GM10266 (cell line): ENCODE measurements around the gene LRTM2.

Source experiments
- DNase-seq: peaks from one replicate; pipeline ENCODE4 v3.0.0; 2012; ENCODE audit errors: extremely low spot score
- CTCF ChIP-seq: IDR thresholded peaks from 2 replicates; pipeline ENCODE4 v1.5.1; 2012; ENCODE audit warnings: mild to moderate bottlenecking, low read depth; ENCODE audit not compliant: control insufficient read depth, insufficient read depth; ENCODE audit errors: missing control alignments

LRTM2 gene

GRCh38 chr12:1864456-1864855 lies 44.1 kb downstream of the LRTM2 start:
- TF ChIP-seq CTCF, result no peak
- DNase-seq, result no peak

- TF ChIP-seq CTCF, result no peak
- no peak for DNase-seq
Measured at GRCh38 chr12:1864867-1865266, 44.5 kb downstream of the LRTM2 start.

GRCh38 chr12:1865284-1865866 lies 45.0 kb downstream of the LRTM2 start:
- TF ChIP-seq CTCF, result no peak
- no peak for DNase-seq

GRCh38 chr12:1869145-1869544 lies 48.8 kb downstream of the LRTM2 start:
- DNase-seq, result no peak
- no peak for TF ChIP-seq CTCF

- no peak for DNase-seq
- no peak for TF ChIP-seq CTCF
Measured at GRCh38 chr12:1870086-1870485, 49.7 kb downstream of the LRTM2 start.

GRCh38 chr12:1870998-1871917 lies 50.9 kb downstream of the LRTM2 start:
- no peak for TF ChIP-seq CTCF
- no peak for DNase-seq

GRCh38 chr12:1872001-1872400 lies 51.6 kb downstream of the LRTM2 start:
- no peak for TF ChIP-seq CTCF
- DNase-seq, result no peak
